Measurements from ENCODE around the gene MTUS2. TPM values are rescaled to one million over a fixed set of nuclear protein-coding genes. Genes with fewer than 3 reads are reported as not detected.
A peak's percentile ranks its signal among the peaks of the same experiment; 100 is the strongest.

Gene MTUS2
- total RNA-seq, 6 experiments from 2014 or later: 0.07 to 0.15 (median 0.14) TPM; not detected in 1

GRCh38 chr13:29524641-29525040 lies 704.5 kb downstream of the MTUS2 start:
- H3K36me3 Mint-ChIP-seq (ENCODE audit: low read depth): peaks cover 72% of the 10 kb centered on the region
- no peak for TF ChIP-seq CTCF (IDR thresholded peaks at IDR 0.05)
- H3K4me3 Mint-ChIP-seq: no peak overlapping the region; the same call in 1 of the 2 replicates
- no peaks in the 10 kb centered on the region for H3K9me3 Mint-ChIP-seq
- no peak for DNase-seq
- H3K27ac Mint-ChIP-seq: peak overlapping the region; percentile 97
- peaks cover 3% of the 10 kb centered on the region; the same call in 1 of the 2 replicates for H3K27me3 Mint-ChIP-seq (ENCODE audit: insufficient read depth)
- peaks cover 53% of the 10 kb centered on the region for H3K4me1 Mint-ChIP-seq (ENCODE audit: low read depth)

- no peak for TF ChIP-seq CTCF (IDR thresholded peaks at IDR 0.05)
- H3K36me3 Mint-ChIP-seq (ENCODE audit: low read depth): peaks cover 72% of the 10 kb centered on the region
- H3K4me1 Mint-ChIP-seq (ENCODE audit: low read depth): peaks cover 53% of the 10 kb centered on the region
- H3K4me3 Mint-ChIP-seq: no peak overlapping the region
- peaks cover 3% of the 10 kb centered on the region; the same call in 1 of the 2 replicates for H3K27me3 Mint-ChIP-seq (ENCODE audit: insufficient read depth)
- H3K9me3 Mint-ChIP-seq: no peaks in the 10 kb centered on the region
- H3K27ac Mint-ChIP-seq: peak overlapping the region; percentile 60; the same call in 1 of the 2 replicates
- DNase-seq: no peak
Measured at GRCh38 chr13:29525757-29526156, 705.6 kb downstream of the MTUS2 start.

- H3K36me3 Mint-ChIP-seq (ENCODE audit: low read depth): peaks cover 69% of the 10 kb centered on the region
Measured at GRCh38 chr13:29526741-29527140, 706.6 kb downstream of the MTUS2 start.

GRCh38 chr13:29527511-29527910 lies 707.4 kb downstream of the MTUS2 start:
- Mint-ChIP-seq H3K36me3 (ENCODE audit: low read depth) (peaks cover 64% of the 10 kb centered on the region), H3K4me1 (ENCODE audit: low read depth) (peaks cover 44% of the 10 kb centered on the region), H3K4me3 (no peak overlapping the region), H3K27ac (no peak overlapping the region), H3K27me3 (ENCODE audit: insufficient read depth) (peaks cover 3% of the 10 kb centered on the region; the same call in 1 of the 2 replicates), H3K9me3 (no peaks in the 10 kb centered on the region)
- DNase-seq: no peak
- no peak for TF ChIP-seq CTCF (IDR thresholded peaks at IDR 0.05)

More at GRCh38 chr13:29526741-29527140, 706.6 kb downstream of the MTUS2 start:
- Mint-ChIP-seq H3K4me3 (no peak overlapping the region), H3K4me1 (ENCODE audit: low read depth) (peaks cover 45% of the 10 kb centered on the region), H3K27me3 (ENCODE audit: insufficient read depth) (peaks cover 3% of the 10 kb centered on the region; the same call in 1 of the 2 replicates), H3K9me3 (no peaks in the 10 kb centered on the region), H3K27ac (no peak overlapping the region)
- DNase-seq: no peak
- TF ChIP-seq CTCF (IDR thresholded peaks at IDR 0.05): no peak

GRCh38 chr13:29527916-29528315 lies 707.8 kb downstream of the MTUS2 start:
- peaks cover 44% of the 10 kb centered on the region for H3K4me1 Mint-ChIP-seq (ENCODE audit: low read depth)
- no peak overlapping the region; the same call in 1 of the 2 replicates for H3K27ac Mint-ChIP-seq
- peaks cover 64% of the 10 kb centered on the region for H3K36me3 Mint-ChIP-seq (ENCODE audit: low read depth)
- H3K27me3 Mint-ChIP-seq (ENCODE audit: insufficient read depth): peaks cover 3% of the 10 kb centered on the region; the same call in 1 of the 2 replicates
- H3K9me3 Mint-ChIP-seq: no peaks in the 10 kb centered on the region
- TF ChIP-seq CTCF (IDR thresholded peaks at IDR 0.05): no peak
- no peak for DNase-seq
- no peak overlapping the region for H3K4me3 Mint-ChIP-seq

All from HFFc6 (cell line).